ENCODE measurements around the gene TH.

Gene TH

DNA sequence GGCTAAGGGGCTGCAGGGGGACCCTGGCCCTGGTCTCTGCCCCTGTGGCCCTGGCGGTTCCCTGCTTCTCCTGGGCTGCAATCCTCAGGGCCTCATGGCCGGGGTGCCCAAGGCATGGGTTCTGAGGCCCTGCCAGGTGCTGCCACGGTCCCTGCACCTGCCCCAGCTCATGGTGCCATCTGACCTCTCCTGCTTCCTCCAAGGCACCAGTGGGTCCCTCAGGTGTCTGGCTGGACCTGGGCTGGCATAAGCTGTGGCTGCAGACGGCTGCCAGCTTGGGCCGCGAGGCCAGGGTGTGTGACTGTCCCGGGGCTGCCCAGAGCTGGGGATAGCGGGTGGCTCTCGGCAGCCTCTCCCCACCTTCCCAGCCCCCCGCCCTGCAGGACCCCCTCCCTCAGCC is 12.6 kb downstream of the TH start:
- no peak overlapping the region for H3K9ac ChIP-seq
- H3K4me1 ChIP-seq, result no peaks in the 10 kb centered on the region
- no peaks in the 10 kb centered on the region for H3K27me3 ChIP-seq (ENCODE audit: control insufficient read depth, insufficient read depth, low read length)
- no peak overlapping the region for H3K27ac ChIP-seq
- TF ChIP-seq, protein P1, sequence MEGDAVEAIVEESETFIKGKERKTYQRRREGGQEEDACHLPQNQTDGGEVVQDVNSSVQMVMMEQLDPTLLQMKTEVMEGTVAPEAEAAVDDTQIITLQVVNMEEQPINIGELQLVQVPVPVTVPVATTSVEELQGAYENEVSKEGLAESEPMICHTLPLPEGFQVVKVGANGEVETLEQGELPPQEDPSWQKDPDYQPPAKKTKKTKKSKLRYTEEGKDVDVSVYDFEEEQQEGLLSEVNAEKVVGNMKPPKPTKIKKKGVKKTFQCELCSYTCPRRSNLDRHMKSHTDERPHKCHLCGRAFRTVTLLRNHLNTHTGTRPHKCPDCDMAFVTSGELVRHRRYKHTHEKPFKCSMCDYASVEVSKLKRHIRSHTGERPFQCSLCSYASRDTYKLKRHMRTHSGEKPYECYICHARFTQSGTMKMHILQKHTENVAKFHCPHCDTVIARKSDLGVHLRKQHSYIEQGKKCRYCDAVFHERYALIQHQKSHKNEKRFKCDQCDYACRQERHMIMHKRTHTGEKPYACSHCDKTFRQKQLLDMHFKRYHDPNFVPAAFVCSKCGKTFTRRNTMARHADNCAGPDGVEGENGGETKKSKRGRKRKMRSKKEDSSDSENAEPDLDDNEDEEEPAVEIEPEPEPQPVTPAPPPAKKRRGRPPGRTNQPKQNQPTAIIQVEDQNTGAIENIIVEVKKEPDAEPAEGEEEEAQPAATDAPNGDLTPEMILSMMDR (IDR thresholded peaks at IDR 0.05), result no peak
- no peaks in the 10 kb centered on the region for H3K9me3 ChIP-seq (ENCODE audit: control insufficient read depth, low read length)
- H3K36me3 ChIP-seq (ENCODE audit: control insufficient read depth, insufficient read depth, low read length), result no peaks in the 10 kb centered on the region
- no peaks in the 10 kb centered on the region for H3K79me2 ChIP-seq
- no peak overlapping the region for H3K4me2 ChIP-seq (ENCODE audit: low read length)
- H3K4me3 ChIP-seq (ENCODE audit: low read depth, low read length), result no peak overlapping the region
- no peak overlapping the region for H2AFZ ChIP-seq

DNA sequence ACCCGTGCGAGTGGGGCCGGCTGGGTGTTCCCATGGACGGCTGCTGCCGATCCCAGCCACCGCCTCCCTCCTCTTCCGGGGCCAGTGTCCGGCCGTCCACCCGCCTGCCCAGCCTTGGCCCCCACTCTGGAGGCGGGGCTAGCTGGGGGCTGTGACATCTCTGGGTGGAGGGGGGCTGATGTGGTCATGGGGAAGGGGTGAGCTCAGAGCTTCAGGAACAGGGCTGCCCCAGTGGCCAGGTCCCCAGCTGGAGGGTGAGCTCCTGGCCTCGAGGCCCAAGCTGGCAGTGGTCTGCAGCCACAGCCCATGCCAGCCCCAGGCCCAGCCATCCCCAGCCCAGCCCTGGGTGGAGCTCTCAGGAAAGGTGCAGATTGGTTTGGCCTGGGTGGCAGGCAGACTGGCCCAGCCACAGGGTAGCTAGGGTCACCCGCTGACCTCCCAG is 13.3 kb downstream of the TH start:
- H3K27me3 ChIP-seq (ENCODE audit: control insufficient read depth, insufficient read depth, low read length), result no peaks in the 10 kb centered on the region
- H3K9me3 ChIP-seq (ENCODE audit: control insufficient read depth, low read length), result no peaks in the 10 kb centered on the region
- H3K36me3 ChIP-seq (ENCODE audit: control insufficient read depth, insufficient read depth, low read length), result no peaks in the 10 kb centered on the region
- H3K4me1 ChIP-seq, result no peaks in the 10 kb centered on the region
- H3K79me2 ChIP-seq, result no peaks in the 10 kb centered on the region
- no peak overlapping the region for H3K27ac ChIP-seq
- no peak overlapping the region for H3K4me2 ChIP-seq (ENCODE audit: low read length)
- H3K9ac ChIP-seq, result no peak overlapping the region
- H3K4me3 ChIP-seq (ENCODE audit: low read depth, low read length), result no peak overlapping the region
- TF ChIP-seq, protein P1 (IDR thresholded peaks at IDR 0.05), result no peak
- no peak overlapping the region for H2AFZ ChIP-seq

DNA sequence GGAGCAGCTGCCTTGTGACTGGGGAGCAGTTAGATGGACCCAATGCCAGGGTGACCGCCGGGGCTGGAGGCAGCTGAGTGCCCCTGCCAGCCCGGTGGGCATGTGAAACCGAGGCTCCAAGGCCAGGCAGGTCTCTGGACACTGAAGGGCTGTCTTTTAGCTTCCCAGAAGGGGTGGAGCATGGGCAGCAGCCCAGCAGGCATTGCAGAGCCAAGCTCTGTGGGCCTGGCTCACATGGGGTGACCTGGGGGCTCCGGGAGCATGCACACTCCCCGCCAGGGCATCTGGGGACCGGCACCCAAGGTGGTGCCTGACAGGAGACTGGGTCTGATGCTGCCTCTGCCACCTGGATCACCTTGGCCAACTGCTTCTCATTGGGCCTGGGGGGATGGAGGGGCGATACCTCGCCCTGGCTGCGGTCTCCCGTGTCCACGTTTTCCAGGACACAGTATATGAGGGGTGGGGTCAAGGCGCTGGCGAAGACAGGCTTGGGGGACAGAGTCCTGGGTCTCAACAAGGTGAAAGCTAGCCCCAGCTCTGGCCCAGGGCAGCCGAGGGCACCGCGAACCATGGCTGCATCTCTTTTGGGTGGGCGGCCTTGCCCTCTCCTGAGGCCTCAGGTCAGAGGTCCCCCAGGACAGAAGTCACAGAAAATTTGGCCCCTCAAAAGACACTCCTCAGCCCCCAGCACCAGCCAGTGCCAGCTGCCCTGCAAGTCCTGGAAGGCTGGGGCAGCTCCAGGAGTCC is 14.1 kb downstream of the TH start:
- Histone ChIP-seq H3K4me1 (no peaks in the 10 kb centered on the region), H3K4me3 (ENCODE audit: low read depth, low read length) (no peak overlapping the region), H3K27ac (no peak overlapping the region), H3K4me2 (ENCODE audit: low read length) (no peak overlapping the region), H2AFZ (no peak overlapping the region), H3K79me2 (no peaks in the 10 kb centered on the region), H3K9me3 (ENCODE audit: control insufficient read depth, low read length) (no peaks in the 10 kb centered on the region), H3K27me3 (ENCODE audit: control insufficient read depth, insufficient read depth, low read length) (no peaks in the 10 kb centered on the region), H3K36me3 (ENCODE audit: control insufficient read depth, insufficient read depth, low read length) (no peaks in the 10 kb centered on the region), H3K9ac (no peak overlapping the region)
- TF ChIP-seq, protein P1 (IDR thresholded peaks at IDR 0.05), result no peak

DNA sequence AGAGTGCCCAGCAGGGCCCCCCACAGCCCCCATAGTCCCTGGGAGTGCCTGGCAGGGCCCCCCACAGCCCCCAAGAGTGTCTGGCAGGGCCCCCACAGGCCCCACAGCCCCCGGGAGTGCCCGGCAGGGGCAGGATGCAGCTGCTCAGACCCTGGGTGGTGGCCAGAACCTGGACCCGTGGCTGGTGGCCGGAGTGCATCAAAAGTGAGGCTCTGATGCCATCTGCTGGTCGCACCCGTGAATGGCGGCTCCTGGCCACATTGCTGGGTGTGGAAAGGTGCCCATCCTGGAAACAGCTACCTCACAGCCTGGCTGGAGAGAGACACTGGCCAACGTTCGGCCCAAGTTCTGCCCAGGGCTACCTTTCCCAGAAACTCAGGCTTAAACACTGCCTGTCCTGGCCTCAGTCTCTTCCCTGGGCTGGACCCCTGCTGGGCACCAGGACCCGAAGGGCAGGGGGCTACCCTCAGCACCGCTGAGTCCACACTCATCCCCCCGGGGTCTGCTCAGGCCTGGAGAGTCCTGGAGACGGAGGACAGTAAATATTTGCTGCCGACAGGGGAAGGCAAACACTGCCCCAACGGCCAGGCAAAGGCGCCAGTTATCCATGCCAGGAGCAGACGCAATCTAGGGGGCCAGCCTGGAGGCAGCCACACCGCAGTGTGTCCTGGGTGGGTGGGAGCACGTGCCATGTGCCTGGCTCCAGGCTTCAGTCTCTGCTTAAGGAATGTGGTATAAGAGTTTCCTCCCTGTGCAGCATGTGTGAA is 15.0 kb downstream of the TH start:
- TF ChIP-seq, protein P1 (IDR thresholded peaks at IDR 0.05), result peak; percentile 35
- H3K27ac ChIP-seq, result no peak overlapping the region
- no peaks in the 10 kb centered on the region for H3K79me2 ChIP-seq
- H3K9ac ChIP-seq, result no peak overlapping the region
- H3K4me3 ChIP-seq (ENCODE audit: low read depth, low read length), result no peak overlapping the region
- H3K4me1 ChIP-seq, result peaks cover 2% of the 10 kb centered on the region
- no peak overlapping the region for H3K4me2 ChIP-seq (ENCODE audit: low read length)
- H3K27me3 ChIP-seq (ENCODE audit: control insufficient read depth, insufficient read depth, low read length), result no peaks in the 10 kb centered on the region
- H3K36me3 ChIP-seq (ENCODE audit: control insufficient read depth, insufficient read depth, low read length), result no peaks in the 10 kb centered on the region
- no peaks in the 10 kb centered on the region for H3K9me3 ChIP-seq (ENCODE audit: control insufficient read depth, low read length)
- no peak overlapping the region for H2AFZ ChIP-seq
